ENCODE measurements around the gene TBC1D8.

DNA sequence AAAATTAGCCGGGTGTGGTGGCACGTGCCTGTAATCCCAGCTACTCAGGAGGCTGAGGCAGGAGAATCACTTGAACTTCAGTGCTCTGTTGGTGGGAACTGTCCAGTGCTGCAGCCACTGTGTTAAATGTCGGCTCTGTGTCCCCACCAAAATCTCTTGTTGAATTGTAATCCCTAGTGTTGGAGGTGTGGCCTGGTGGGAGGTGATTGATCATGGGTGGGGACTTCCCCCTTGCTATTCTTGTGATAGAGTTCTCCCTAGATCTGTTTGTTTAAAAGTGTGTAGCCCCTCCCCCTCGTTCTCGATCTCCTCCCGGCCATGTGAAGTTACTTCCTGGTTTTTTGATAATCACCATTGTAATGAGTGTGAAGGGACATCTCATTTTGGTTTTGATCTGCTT is 158.9 kb downstream of the TBC1D8 start:
- TF ChIP-seq ZBTB21 (CRISPR knock-in tag; IDR thresholded peaks at IDR 0.05; ENCODE audit: borderline replicate concordance): no peak
- TF ChIP-seq NR3C1 (CRISPR knock-in tag; conservative IDR thresholded peaks at IDR 0.05; ENCODE audit: low read depth): no peak
- no peak for TF ChIP-seq FOXJ3 (CRISPR knock-in tag; IDR thresholded peaks at IDR 0.05; ENCODE audit: borderline replicate concordance)
- TF ChIP-seq, protein P1, sequence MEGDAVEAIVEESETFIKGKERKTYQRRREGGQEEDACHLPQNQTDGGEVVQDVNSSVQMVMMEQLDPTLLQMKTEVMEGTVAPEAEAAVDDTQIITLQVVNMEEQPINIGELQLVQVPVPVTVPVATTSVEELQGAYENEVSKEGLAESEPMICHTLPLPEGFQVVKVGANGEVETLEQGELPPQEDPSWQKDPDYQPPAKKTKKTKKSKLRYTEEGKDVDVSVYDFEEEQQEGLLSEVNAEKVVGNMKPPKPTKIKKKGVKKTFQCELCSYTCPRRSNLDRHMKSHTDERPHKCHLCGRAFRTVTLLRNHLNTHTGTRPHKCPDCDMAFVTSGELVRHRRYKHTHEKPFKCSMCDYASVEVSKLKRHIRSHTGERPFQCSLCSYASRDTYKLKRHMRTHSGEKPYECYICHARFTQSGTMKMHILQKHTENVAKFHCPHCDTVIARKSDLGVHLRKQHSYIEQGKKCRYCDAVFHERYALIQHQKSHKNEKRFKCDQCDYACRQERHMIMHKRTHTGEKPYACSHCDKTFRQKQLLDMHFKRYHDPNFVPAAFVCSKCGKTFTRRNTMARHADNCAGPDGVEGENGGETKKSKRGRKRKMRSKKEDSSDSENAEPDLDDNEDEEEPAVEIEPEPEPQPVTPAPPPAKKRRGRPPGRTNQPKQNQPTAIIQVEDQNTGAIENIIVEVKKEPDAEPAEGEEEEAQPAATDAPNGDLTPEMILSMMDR (IDR thresholded peaks at IDR 0.05): no peak
- TF ChIP-seq NR2C2 (CRISPR knock-in tag; IDR thresholded peaks at IDR 0.05): no peak
- TF ChIP-seq NFYB (CRISPR knock-in tag; conservative IDR thresholded peaks at IDR 0.05; ENCODE audit: low read depth): no peak
- TF ChIP-seq, protein P2, sequence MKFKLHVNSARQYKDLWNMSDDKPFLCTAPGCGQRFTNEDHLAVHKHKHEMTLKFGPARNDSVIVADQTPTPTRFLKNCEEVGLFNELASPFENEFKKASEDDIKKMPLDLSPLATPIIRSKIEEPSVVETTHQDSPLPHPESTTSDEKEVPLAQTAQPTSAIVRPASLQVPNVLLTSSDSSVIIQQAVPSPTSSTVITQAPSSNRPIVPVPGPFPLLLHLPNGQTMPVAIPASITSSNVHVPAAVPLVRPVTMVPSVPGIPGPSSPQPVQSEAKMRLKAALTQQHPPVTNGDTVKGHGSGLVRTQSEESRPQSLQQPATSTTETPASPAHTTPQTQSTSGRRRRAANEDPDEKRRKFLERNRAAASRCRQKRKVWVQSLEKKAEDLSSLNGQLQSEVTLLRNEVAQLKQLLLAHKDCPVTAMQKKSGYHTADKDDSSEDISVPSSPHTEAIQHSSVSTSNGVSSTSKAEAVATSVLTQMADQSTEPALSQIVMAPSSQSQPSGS (CRISPR knock-in tag; IDR thresholded peaks at IDR 0.05; ENCODE audit: borderline replicate concordance, low read depth): no peak
- TF ChIP-seq PRRX2 (CRISPR knock-in tag; IDR thresholded peaks at IDR 0.05): no peak
- TF ChIP-seq, protein P3, sequence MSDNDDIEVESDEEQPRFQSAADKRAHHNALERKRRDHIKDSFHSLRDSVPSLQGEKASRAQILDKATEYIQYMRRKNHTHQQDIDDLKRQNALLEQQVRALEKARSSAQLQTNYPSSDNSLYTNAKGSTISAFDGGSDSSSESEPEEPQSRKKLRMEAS (CRISPR knock-in tag; IDR thresholded peaks at IDR 0.05): no peak
- TF ChIP-seq SMAD3 (CRISPR knock-in tag; IDR thresholded peaks at IDR 0.05; ENCODE audit: borderline replicate concordance): no peak
- no peak for TF ChIP-seq CREB1 (CRISPR knock-in tag; IDR thresholded peaks at IDR 0.05)
- TF ChIP-seq NFATC4 (CRISPR knock-in tag; IDR thresholded peaks at IDR 0.05): no peak
